Right lobe of liver (tissue), 6 donors: ENCODE data around the gene NPR1. TPM values are rescaled to one million over a fixed set of nuclear protein-coding genes. Genes with fewer than 3 reads are reported as not detected.
"Not testable (repeated sequence)": the region's sequence is repeated elsewhere in the genome, so short reads cannot be mapped to it uniquely, and the experiment has no call there.

Experiments
- ATAC-seq, 4 donors: fragments of 200-7000 bp; cut with Tn5 transposase; one replicate each; pipeline ENCODE4 v1.9.1; 2020; ENCODE audit warnings: mild to moderate bottlenecking in 4 of 4, moderate library complexity in 4 of 4
- DNase-seq, 3 donors: peaks; one replicate each; pipeline ENCODE4 v3.0.0-alpha.2; 2020
- H3K27ac ChIP-seq, 3 donors: fragments of 200-600 bp; one replicate each; pipeline ENCODE4 v1.8.0; 2022
- H3K27me3 ChIP-seq, 2 donors: fragments of 200-600 bp; one replicate each; pipeline ENCODE4 v1.8.0; 2022
- H3K36me3 ChIP-seq, 4 donors: fragments of 200-600 bp; sonication (generic) in 1 of 4; one replicate each; pipeline versions ENCODE4 v1.5.1 to v1.8.0; 2017 to 2022; ENCODE audit warnings: control low read depth in 1 of 4
- H3K4me1 ChIP-seq, 4 donors: fragments of 200-600 bp; sonication (generic) in 1 of 4; one replicate each; pipeline versions ENCODE4 v1.5.1 to v1.8.0; 2017 to 2022; ENCODE audit warnings: control low read depth in 1 of 4
- H3K4me3 ChIP-seq, 3 donors: fragments of 200-600 bp; one replicate each; pipeline ENCODE4 v1.8.0; 2022
- H3K9me3 ChIP-seq, 4 donors: fragments of 200-600 bp; sonication (generic) in 1 of 4; one replicate each; pipeline versions ENCODE4 v1.5.1 to v1.8.0; 2017 to 2022; ENCODE audit warnings: control low read depth in 1 of 4
- POLR2A ChIP-seq: fragments of 450-650 bp; IDR thresholded peaks from one replicate; pipeline ENCODE4 v1.6.1; 2017; ENCODE audit warnings: antibody characterized with exemption, mild to moderate bottlenecking
- WGBS: methylation state at CpG from one replicate; pipeline ENCODE4 v1.1.6; 2018; ENCODE audit warnings: low coverage, low lambda C conversion rate; ENCODE audit not compliant: insufficient coverage; ENCODE audit errors: missing lambda C conversion rate; 5-methylcytosine and 5-hydroxymethylcytosine counted together
- intact Hi-C, 2 donors: fragments of 100-400 bp; cut with DNase I; formaldehyde crosslinking; loops; one replicate each; pipeline versions ENCODE4 v1.11.2 to v1.14.1; 2022
- total RNA-seq, 6 experiments: library from RNA; depleted of rRNA in 2 of 6; stranded (reverse); fragments of >200 nt in 2 of 6; fragmentation: NEBNext Ultra II Directional in 3 of 6; extraction: Animal tissue kit (Norgen Biotek cat#: 25700) in 3 of 6; gene quantifications; one replicate each; pipeline versions ENCODE4 v1.1.0 to v1.2.4, GENCODE V29; 2016 to 2023
- TF ChIP-seq, protein P1 (sequence below), 4 donors: fragments of 200-600 bp in 3 of 4; fragments of 450-650 bp in 1 of 4; IDR thresholded peaks; one replicate each; pipeline versions ENCODE4 v1.5.1 to v1.8.0; 2016 to 2022; ENCODE audit warnings: antibody characterized with exemption in 4 of 4, mild to moderate bottlenecking in 2 of 4
- donor health status: DM: no; HTN: yes; CAD: no.
- donor health status: DM: no; HTN: no; CAD: no.
- donor health status: DM: no; HTN: no; CAD: no.
- donor health status: DM: no; HTN: yes; CAD: no.
- donor health status: DM: no; HTN: yes; CAD: no.

The NPR1 gene
- total RNA-seq, 6 experiments from 2014 or later: 5.0 to 14.4 (median 5.7) TPM

DNA sequence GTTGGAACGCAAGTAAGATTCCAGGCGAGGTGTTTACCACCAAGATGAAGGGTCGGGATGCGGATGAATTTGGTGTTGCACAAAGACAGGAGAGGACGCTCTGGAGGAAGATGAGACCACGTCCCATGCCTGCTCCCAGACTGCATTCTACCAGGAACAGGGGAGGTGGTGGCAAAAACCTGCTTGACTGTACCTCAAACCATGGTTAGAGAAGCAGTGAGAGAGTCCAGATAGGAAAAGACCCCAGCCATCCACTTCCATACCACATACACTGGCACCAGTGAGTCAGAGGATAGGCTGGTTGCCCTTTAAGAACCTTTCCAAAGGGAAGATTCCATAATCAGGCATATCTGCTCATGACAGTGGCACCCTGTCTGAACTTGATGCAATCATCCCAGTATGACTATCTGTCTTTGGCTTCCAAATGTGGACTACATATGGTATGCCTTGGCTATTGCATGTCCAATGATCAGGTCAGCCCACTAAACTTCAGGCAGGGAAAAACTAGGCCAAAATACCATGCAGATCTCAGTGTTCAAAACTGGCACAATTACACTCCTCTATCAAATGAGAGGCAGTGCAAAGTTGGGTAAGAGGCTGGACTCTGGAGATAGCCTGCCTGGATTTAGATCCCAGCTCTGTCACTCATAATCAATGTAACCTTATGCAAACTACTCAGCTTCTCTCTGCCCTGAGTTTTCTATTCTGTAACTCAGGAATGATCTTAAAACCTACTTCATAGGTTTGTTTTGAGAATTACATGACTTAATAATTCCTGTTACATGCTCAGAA, 20.6 kb downstream of the NPR1 start:
- Histone ChIP-seq H3K27me3 (no peaks in the 10 kb centered on the region), H3K36me3 (no peaks in the 10 kb centered on the region), H3K9me3 (no peaks in the 10 kb centered on the region), H3K4me3 (no peak overlapping the region), H3K27ac (peak overlapping the region in 1 of 3 donors; percentile 62), H3K4me1 (no peaks in the 10 kb centered on the region)
- ATAC-seq (peak in 1 of 4 donors; percentile 9), DNase-seq (no peak)
- 65% methylated on average over 2 of the region's 6 CpGs for WGBS
- TF ChIP-seq, protein P1, sequence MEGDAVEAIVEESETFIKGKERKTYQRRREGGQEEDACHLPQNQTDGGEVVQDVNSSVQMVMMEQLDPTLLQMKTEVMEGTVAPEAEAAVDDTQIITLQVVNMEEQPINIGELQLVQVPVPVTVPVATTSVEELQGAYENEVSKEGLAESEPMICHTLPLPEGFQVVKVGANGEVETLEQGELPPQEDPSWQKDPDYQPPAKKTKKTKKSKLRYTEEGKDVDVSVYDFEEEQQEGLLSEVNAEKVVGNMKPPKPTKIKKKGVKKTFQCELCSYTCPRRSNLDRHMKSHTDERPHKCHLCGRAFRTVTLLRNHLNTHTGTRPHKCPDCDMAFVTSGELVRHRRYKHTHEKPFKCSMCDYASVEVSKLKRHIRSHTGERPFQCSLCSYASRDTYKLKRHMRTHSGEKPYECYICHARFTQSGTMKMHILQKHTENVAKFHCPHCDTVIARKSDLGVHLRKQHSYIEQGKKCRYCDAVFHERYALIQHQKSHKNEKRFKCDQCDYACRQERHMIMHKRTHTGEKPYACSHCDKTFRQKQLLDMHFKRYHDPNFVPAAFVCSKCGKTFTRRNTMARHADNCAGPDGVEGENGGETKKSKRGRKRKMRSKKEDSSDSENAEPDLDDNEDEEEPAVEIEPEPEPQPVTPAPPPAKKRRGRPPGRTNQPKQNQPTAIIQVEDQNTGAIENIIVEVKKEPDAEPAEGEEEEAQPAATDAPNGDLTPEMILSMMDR (IDR thresholded peaks at IDR 0.05): no peak
- TF ChIP-seq POLR2A: no peak
- intact Hi-C loops: no loop called here

DNA sequence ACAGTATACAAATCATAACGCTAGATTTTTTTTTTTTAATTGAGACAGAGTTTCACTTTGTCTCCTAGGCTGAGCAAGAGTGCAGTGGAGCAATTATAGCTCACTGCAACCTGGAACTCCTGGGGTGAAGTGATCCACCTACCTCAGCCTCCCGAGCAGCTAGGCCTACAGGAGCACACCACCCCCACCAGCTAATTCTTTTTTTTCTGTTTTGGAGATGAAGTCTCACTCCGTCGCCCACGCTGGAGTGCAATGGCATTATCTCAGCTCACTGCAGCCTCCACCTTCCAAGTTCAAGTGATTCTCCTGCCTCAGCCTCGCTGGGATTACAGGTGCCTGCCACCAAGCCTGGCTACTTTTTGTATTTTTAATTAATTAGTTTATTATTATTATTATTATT, 21.3 kb downstream of the NPR1 start:
- H3K27ac ChIP-seq: no peak overlapping the region
- no peak for ATAC-seq
- 84% methylated on average over 6 of the region's 6 CpGs for whole genome bisulfite sequencing
- TF ChIP-seq, protein P1 (IDR thresholded peaks at IDR 0.05): no peak
- TF ChIP-seq POLR2A: no peak
- H3K4me3 ChIP-seq: no peak overlapping the region
- intact Hi-C loops: no loop called here
- no peaks in the 10 kb centered on the region for H3K36me3 ChIP-seq
- DNase-seq: no peak
- no peaks in the 10 kb centered on the region for H3K27me3 ChIP-seq
- no peaks in the 10 kb centered on the region for H3K4me1 ChIP-seq
- no peaks in the 10 kb centered on the region for H3K9me3 ChIP-seq

DNA sequence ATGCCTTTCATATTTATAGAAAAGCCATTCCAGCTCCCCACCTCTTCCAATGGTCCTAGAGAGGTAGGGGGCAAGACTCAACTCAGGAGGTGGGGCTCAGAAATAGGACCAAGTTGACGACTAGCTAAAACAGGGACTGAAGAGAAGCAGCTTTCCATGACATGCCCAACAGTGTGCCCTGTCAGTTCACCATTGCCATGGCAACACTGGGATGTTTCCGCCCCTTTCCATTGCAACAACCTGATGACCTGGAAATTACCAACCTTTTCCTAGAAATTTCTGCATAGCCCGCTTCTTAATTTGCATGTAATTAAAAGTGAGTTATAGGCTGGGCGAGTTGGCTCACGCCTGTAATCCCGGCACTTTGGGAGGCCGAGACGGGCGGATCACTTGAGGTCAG, 27.0 kb downstream of the NPR1 start:
- TF ChIP-seq, protein P1 (IDR thresholded peaks at IDR 0.05): no peak
- TF ChIP-seq POLR2A: no peak
- Histone ChIP-seq H3K4me1 (no peaks in the 10 kb centered on the region), H3K27me3 (no peaks in the 10 kb centered on the region), H3K9me3 (no peaks in the 10 kb centered on the region), H3K27ac (no peak overlapping the region), H3K4me3 (no peak overlapping the region), H3K36me3 (no peaks in the 10 kb centered on the region)
- ATAC-seq: no peak
- intact Hi-C loops: no loop called here
- no peak for DNase-seq
- 88% methylated on average over 8 of the region's 9 CpGs for WGBS

DNA sequence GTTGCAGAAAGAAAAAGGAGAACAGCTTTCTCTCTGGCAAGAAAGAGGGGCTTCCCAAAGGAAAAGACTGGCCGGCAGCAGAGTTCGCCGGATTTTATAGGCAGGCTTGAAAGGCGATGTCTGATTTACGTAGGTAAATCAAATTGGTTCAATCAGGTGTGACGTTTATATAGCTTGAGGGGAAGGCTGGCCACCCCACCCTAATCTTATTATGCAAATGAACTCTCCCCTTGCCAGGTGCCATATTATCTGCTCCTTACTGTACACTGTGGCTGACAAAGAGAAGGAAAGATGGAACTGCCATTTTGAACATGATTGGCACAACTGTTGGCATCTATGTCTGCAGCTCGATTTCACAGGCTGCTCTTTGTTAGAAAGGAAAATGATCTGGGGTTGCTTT, 32.5 kb downstream of the NPR1 start:
- Histone ChIP-seq H3K4me3 (no peak overlapping the region), H3K27me3 (no peaks in the 10 kb centered on the region), H3K9me3 (no peaks in the 10 kb centered on the region), H3K27ac (no peak overlapping the region), H3K36me3 (no peaks in the 10 kb centered on the region), H3K4me1 (no peaks in the 10 kb centered on the region)
- DNase-seq (peak in 1 of 3 donors; percentile 2), ATAC-seq (no peak)
- intact Hi-C loops: no loop called here
- WGBS: 68% methylated on average over 7 of the region's 7 CpGs
- no peak for TF ChIP-seq POLR2A
- TF ChIP-seq, protein P1 (IDR thresholded peaks at IDR 0.05): no peak

DNA sequence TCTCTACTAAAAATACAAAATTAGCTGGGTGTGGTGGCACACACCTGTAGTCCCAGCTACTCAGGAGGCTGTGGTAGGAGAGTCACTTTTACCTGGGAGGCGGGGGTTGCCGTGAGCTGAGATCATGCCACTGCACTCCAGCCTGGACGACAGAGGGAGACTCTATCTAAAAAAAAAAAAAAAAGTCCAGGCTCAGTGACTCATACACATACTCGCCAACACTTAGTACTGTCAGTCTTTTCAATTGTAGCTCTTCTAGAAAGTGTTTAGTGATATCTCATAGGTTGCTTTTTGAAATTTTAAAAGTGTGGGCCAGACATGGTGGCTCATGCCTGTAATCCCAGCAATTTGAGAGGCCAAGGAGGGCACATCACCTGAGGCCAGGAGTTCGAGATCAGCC, 37.7 kb downstream of the NPR1 start:
- 56% methylated on average over 4 of the region's 5 CpGs for WGBS
- H3K36me3 ChIP-seq, H3K9me3 ChIP-seq, H3K4me1 ChIP-seq, H3K4me3 ChIP-seq, H3K27ac ChIP-seq, H3K27me3 ChIP-seq, DNase-seq, intact Hi-C loops, ATAC-seq: not testable (repeated sequence)
